ENCODE measurements around the gene UGT3A2.
"Not testable (repeated sequence)": the region's sequence is repeated elsewhere in the genome, so short reads cannot be mapped to it uniquely, and the experiment has no call there.

Gene UGT3A2

DNA sequence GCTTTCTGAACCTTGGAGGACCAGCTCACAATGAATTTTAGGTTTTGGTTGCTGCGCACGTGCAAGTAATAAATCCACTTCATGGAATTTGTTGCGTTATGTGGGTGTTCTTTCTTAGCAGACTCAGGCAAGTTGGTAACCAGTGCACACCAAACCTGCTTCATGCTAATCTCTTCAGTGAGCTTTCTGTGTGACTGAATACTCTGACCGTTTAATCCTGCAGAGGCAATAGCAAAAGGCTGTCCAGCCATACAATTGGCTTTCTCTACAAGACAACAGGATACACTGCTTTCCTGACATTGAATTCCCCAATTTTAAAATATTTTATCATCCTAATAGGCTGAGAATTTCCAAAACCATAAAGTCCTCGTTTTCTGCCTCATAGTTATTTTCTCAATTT, 10.3 kb downstream of the UGT3A2 start:
- in situ Hi-C loops (cut with MboI; ENCODE audit: low pct_unique_long_range_greater_than_20kb, low sequenced_read_pairs): no loop called here
- DNase-seq: no peak

DNA sequence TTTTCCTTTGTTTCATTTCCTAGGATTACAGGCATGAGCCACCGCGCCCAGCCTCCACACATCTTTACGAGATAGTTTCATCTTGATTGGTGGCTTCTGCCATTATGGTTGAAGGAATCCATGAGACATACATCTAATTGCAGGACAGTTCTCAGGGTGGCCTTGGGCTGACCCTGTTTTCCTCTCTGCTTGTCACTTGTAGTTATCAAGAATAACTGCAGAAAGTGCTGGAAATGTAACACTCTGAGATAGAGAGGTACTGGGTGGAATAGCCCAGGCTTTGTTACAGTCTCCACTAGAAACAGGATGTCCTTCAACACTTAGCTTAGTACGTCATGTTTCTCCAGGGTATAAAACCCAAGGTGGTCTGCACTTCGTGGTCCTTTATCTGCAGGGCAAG, 10.7 kb downstream of the UGT3A2 start:
- in situ Hi-C loops (cut with MboI; ENCODE audit: low pct_unique_long_range_greater_than_20kb, low sequenced_read_pairs): no loop called here
- DNase-seq: no peak

DNA sequence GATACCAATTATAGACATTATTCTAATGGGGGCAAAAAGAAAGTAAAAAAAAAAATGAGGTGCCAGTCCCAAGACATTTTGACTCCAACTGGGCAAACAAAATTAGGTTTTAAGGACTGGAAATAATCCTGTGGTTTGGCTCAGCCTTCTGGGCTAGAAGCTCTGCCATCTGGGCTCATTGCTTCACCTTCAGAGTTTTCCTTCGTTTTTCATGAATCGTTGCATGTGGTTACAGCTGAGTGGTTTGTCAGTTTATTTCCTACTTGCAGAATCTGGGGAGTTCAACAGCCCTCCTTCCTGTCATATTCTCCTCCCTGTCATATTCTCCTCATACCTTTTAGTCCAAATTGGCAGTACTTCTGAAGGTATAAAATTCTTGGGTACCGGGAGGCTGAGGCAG, 12.0 kb downstream of the UGT3A2 start:
- DNase-seq: peak; percentile 76
- in situ Hi-C loops (cut with MboI; ENCODE audit: low pct_unique_long_range_greater_than_20kb, low sequenced_read_pairs): no loop called here

DNA sequence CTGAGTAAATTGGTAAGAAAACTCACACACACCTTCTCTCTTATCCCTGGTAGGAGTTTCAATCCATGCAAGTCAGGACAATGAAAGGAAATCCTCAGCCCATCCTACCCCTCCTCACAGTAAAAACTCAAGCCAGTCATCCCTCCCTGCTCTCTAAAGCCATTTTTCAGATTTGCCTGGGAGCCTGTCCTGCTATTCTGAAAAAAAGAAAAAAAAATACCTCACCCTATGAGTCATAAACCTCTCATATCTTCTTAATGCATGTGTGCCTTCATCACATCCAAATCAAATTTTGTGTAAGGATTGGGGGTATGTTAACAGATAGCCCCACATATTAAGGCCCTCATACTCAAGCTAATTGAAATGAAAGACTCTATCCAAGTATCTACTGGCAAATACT, 14.1 kb downstream of the UGT3A2 start:
- in situ Hi-C loops (cut with MboI; ENCODE audit: low pct_unique_long_range_greater_than_20kb, low sequenced_read_pairs): no loop called here
- DNase-seq: no peak

DNA sequence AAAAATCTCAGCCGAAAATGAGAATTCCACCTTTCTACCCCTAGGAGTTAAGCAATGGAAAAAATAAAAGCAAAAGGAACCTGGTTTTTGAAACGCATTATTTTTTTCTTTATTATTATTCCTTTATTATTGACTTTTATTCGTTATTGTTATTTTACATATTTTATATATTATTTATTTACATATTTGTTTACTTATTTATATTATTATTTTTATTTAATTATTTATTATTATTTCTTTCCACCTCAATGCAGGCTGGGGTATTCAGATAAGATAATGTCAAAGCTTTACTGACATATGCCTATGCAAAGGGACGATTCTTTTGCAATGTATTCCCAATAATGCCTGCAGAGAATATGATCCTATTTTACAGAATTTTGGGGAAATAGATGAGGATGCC, 16.7 kb downstream of the UGT3A2 start:
- in situ Hi-C loops (cut with MboI; ENCODE audit: low pct_unique_long_range_greater_than_20kb, low sequenced_read_pairs): no loop called here
- no peak for DNase-seq

DNA sequence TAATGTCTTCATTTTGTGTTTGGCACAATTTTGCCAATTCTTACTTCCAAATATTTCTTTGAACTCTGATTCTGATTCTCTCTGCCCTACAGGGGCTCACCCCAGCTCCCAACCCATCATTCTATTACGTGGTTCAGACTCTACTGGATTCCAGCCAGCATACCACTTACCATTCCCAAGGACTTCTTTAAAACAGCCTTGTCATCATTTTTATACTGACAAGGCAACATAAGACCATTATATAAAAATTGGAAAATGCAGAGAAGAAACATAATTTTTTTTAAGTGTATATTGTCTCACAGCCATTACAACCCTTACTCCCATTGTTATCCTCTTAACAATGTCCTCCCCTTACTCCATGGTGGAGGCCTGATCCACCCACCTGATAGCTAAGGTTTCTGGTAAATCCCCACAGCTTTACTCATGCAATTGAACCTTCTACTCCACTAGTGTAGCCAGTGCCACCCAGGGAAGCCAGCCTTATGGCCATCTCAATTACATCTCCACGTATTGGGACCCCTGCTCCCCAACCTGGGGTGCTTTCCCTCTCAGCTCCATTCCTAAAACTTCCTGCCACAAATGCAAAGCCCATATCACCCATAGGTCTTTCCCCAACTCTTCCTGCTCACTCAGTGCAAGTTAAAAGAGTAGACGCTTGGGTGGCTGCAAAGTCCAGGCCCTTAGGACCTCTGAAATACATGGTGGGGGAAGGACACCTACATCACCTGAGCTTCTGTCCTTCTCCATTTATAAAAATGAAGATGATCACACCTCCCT, 19.1 kb downstream of the UGT3A2 start:
- in situ Hi-C loops (cut with MboI; ENCODE audit: low pct_unique_long_range_greater_than_20kb, low sequenced_read_pairs): no loop called here

DNA sequence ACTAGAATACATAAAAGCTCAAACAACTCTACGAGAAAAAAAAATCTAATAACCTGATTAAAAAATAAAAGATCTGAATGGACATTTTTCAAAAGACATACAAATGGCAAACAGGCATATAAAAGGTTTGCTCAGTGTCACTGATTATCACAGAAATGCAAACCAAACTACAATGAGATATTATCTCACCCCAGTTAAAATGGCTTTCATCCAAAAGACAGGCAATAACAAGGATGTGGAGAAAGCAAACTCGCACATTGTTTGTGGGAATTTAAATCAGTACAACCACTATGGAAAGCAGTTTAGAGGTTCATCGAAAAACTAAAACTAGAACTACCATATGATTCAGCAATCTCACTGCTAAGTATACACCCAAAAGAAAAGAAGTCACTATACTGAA, 20.8 kb downstream of the UGT3A2 start:
- DNase-seq: no peak
- in situ Hi-C loops (cut with MboI; ENCODE audit: low pct_unique_long_range_greater_than_20kb, low sequenced_read_pairs): no loop called here

More for the DNA sequence above, 19.1 kb downstream of the UGT3A2 start:
- no peak for DNase-seq

DNA sequence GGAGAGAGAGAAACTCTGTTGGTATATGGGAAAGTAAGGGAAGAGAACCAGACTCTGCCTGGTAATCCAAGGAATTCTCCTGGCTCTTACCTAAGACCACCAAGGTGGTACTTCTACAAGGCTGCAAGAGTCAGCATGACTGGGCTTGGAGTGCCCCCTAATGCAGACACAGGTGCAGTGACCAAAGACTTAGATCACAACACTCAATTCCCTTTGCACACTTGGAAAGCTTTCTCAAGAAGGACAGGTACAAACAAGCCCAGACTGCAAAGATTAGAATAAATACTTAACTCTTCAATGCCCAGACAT, 25.2 kb downstream of the UGT3A2 start:
- in situ Hi-C loops (cut with MboI; ENCODE audit: low pct_unique_long_range_greater_than_20kb, low sequenced_read_pairs): no loop called here
- peak; percentile 12 for DNase-seq

DNA sequence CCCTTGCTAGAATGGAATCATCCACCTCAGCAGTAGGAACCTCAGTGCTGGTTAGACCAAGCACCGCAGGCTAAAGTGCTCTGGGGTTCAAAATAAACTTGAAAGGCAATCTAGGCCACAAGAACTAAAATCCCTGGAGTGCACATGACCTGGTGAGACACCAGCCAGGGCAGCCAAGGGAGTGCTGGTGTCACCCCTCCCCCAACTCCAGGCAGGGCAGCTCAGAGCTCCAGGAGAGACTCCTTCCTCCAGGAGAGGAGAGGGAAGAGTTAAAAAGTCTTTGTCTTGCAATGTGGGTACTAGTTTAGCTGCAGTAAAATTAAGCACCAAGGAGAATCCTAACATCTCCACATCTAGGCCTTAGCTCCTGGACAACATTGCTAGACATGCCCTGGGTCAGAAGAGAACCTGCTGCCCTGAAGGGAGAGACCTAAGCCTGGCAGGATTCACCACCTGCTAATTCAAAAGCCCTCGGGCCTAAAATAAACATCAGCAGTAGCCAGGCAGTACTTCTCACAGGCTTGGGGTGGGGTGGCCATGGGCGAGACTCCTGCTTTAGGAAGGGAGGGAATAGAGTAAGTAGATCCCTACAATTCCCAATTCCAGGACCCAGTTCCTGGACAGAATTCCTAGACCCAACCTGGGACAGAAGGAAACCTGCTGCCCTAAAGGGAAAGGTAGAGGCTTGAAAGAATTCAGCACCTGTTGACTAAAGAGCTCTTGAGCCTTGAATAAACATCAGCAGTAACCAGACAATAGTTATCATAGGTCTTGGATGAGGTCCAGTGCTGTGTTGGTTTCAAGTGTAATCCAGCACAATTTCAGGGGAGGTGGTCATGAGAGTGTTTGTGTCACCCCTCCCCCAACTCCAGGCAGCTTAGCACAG, 25.8 kb downstream of the UGT3A2 start:
- no peak for DNase-seq
- in situ Hi-C loops (cut with MboI; ENCODE audit: low pct_unique_long_range_greater_than_20kb, low sequenced_read_pairs): no loop called here

DNA sequence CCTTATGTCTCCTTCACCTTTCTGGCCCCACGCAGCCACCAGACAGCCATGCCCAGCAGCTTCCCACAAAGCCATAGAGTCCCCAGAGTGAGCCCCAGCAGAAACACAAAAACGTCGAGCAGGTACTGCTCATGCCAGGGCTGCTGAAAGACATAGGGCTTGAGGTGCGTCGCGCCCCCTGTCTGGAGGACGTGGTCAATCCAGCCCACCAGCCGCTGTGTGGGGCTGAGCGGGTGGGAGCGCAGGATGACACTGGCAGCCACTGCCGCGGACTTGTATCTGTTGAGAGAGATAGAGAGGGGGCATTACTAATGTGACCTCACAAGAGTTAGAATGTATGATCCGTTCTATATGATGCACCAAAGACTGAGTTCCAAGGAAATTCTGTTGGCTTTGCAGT, 31.0 kb downstream of the UGT3A2 start:
- in situ Hi-C loops (cut with MboI; ENCODE audit: low pct_unique_long_range_greater_than_20kb, low sequenced_read_pairs): no loop called here
- DNase-seq: no peak

DNA sequence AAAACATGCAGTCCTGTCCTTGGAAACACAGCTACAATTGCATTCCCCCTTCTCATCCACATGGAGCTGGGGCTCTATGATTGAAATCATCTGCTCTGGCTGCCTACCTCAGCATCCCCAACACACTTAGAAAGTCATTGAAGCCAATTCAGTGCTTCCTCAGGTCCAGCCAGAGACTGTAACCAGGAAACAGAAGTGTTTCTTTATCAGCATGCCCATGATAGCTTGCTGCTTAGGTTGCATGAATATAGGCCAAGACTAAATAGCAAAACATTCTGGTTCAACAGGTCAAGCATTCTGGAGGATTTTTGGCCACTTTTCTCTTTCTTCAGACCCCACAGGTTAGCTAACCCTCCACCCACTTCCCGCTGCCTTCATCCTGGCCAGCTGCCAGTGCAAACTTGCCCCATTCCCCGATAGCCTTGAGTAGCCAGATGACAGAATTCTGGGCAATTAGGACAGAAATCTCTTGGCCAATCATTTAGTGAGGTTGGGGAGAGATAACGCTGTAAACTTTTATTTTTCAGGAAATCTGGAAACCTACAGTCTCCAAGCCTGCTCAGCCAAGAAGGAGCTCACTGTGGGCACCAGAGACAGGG, 32.0 kb downstream of the UGT3A2 start:
- DNase-seq; in situ Hi-C loops (cut with MboI; ENCODE audit: low pct_unique_long_range_greater_than_20kb, low sequenced_read_pairs): not testable (repeated sequence)

DNA sequence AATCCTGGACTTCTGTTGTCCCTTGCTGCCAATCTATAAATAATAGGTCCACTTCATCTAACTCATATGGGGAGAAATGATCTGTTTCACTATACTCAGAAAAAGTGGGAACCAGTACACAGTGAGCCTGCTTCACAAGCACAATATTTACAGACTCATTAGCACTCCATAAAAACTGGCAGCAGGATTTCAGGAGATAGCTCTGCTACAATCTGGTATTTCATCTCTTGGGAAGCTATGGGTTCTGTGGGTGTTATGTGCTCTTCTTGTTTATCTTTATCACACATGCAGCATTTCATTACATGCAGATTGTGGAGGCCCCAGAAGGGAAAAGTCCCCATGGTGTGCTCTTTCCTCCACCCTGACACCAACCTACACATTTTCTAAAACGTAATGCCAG, 33.2 kb downstream of the UGT3A2 start:
- DNase-seq: no peak
- in situ Hi-C loops (cut with MboI; ENCODE audit: low pct_unique_long_range_greater_than_20kb, low sequenced_read_pairs): no loop called here

DNA sequence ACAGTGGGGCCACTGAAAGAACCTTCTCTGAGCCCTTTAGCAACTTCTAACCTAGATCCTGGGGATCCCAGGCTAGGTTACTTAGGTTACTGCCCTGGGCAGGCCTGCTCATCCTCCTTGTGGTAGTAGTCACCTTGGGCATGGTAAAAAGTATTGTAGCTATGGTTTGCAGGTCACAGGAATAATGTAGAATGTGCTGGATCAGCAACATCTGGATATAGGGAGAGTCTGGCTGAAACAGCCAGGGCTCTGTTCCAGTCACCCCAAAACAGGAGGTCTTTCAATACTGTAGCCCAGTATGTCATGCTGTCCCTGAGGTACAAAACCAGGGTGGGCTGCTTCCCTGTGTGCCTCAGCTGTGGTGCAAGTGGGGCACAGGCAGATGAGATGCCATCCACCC, 33.6 kb downstream of the UGT3A2 start:
- DNase-seq: no peak
- in situ Hi-C loops (cut with MboI; ENCODE audit: low pct_unique_long_range_greater_than_20kb, low sequenced_read_pairs): no loop called here

DNA sequence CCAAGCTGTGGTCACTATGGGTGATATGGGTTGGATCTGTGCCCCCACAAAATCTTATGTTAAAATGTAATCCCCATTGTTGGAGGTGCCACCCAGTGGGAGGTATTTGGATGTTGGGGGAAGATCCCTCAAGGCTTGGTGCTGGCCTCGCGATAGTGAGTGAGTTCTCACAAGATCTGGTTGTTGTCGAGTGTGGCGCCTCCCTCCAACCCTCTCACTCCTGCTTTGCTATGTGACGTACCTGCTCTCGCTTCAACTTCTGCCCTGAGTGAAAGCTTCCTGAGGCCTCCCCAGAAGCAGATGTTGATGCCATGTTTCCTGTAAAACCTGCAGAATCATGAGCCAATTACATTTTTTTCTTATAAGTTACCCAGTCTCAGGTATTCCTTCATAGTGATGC, 35.5 kb downstream of the UGT3A2 start:
- in situ Hi-C loops (cut with MboI; ENCODE audit: low pct_unique_long_range_greater_than_20kb, low sequenced_read_pairs): no loop called here
- no peak for DNase-seq

DNA sequence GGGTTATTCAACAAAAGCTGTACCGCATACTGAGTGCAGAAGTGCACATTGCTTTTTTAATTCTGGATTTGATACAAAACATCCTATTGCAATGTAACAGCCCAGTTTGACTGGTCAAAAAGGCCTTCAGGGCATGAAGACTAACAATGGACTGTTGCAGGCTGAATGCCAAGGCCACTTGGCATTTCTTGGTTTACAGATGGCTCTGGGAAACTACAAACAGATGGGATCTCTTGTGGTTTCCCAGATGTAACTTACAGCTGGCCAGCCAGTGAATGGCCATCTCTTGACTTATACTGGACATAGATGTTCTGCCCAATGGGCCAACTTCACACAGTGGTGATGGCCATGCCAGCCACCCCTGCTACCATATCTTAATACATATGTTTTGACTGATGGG, 36.8 kb downstream of the UGT3A2 start:
- DNase-seq: no peak
- in situ Hi-C loops (cut with MboI; ENCODE audit: low pct_unique_long_range_greater_than_20kb, low sequenced_read_pairs): no loop called here

DNA sequence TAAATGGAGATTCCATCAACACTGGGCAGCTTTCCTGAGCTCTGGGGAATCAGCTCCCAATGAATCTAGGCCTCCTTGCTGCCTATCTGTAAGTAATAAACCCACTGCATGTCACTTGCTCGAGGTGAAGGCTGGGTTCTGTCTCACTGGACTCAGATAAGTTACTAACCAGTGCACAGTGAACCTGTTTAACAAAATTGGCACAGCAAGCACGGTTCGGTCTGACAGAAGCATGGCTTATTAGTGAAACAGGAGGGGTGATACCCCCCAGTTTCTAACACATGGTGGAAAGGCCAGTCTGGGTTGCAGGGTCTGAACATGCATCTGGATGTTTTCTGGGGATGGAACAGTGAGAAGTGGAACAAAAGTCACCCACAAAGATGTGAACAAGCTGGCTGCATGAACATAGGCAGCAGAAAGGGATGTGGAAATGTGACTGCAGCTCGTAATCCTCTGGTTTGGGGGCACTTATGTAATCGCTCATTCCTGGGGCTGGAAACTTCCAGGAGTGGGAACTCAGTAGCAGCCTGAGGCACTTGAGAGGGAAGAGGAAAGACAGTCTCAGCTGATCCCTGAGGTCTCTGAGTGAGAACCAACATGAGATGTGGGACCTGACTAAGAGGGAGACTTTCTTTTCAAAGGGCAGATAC, 37.7 kb downstream of the UGT3A2 start:
- in situ Hi-C loops (cut with MboI; ENCODE audit: low pct_unique_long_range_greater_than_20kb, low sequenced_read_pairs): no loop called here
- no peak for DNase-seq

DNA sequence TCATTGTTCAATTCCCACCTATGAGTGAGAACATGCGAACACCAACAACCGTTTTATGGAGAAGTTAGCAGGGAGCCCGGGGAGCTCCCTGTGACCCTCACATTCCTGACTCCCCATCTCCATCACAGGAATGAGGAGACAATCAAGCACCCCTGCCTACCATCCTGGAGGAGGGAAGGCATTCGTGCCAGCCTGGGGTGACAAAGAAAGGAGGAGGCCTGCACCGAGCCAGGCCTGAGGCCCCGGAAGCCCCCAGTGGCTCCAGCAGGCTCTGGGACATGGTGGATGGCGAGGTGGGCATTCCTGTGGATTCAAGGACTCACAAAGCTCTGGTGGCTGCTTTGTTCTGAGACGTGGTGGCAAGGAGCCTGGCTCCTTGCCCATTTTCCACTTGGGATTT, 39.0 kb downstream of the UGT3A2 start:
- in situ Hi-C loops (cut with MboI; ENCODE audit: low pct_unique_long_range_greater_than_20kb, low sequenced_read_pairs): no loop called here
- no peak for DNase-seq

DNA sequence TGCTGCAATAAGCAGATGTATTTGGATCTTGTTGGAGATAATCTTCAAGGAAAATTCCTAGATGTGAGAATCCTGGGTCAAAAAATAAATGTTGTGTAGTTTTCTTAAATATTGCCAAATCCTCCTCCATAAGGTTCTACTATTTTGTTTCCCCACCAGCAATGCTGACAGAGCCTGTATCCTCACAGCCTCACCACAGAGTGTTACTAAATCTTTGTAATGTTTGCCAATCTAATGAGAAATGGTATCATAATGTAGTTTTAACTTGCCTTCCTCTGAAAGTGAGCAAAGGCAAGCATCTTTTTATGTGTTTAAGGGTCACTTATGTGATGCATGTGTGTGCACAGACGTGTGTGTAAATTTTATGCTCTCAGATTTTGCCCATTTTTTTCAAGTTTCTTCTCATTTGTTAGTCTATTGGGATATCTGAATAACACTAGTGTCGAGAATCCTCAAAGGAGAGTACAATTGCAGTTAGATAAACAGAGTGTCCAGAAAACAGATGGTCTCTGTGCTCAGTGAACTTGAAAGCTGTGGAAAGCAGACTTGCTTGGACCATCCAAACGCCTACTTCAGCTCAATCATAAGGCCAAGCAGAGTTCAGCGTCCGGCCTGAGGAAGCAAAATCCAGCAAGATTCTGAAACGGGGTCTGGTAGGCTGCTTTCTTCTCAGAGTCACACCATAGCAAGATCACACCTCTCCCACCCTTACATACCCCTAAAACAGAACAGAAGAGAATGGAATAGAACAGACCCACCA, 39.8 kb downstream of the UGT3A2 start:
- no peak for DNase-seq

DNA sequence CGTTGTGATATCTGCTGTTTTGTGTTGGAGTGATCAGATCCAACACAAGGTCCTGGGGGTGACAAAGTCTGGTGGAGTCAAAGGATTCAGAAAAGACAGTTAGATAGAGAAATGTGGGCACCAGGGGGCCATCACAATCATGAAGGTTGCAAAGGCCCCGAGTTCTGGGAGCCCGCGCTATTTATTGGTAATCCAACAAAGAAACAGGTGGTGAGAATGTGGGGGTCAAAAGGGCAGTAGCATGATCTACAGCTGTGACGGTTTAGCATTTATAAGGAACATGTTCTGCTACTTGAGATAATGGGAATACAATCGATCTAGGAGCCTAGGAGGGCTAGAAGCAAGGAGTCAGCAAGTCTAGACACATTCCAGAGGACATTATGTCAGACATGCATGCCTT, 44.4 kb downstream of the UGT3A2 start:
- DNase-seq; in situ Hi-C loops (cut with MboI; ENCODE audit: low pct_unique_long_range_greater_than_20kb, low sequenced_read_pairs): not testable (repeated sequence)

More for the DNA sequence above, 39.8 kb downstream of the UGT3A2 start:
- in situ Hi-C loops (cut with MboI; ENCODE audit: low pct_unique_long_range_greater_than_20kb, low sequenced_read_pairs): no loop called here
